ENCODE data around the gene ADNP2.

DNA sequence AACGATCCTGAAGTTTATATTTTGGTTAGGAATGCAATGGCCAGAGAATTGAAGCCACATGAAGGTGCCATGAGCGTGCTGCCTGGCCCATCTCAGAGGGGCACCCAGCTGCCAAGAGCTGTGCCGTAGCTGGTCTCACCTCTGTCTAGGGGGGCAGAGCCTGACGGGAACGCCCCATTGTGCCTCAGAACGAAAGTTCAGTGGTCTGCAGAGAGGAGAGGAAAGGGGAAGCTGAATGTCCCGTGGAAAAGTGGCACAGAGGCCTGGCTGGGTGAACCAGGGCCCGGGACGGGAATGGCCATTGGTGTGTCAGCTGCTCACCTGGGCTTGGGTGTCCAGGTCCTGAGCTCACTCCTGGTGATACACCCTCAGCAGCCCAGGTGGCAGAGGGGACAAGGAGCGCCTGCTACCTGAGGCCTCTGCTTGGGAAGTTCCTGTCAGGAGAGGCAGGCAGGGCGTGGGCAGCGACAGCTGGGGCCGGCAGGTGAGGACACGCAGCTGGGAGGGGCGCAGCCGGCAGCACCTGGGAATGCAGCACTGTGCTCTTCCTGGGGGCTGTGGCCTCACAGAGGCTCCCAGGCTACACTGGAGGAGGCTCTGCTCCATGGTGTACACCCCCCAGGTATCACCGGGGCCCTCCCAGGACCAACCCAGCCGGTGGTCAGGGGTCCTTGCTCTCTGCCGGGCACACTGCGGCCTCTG lies 70.9 kb downstream of the ADNP2 start:
- no peak for TF ChIP-seq POLR2A (IDR thresholded peaks at IDR 0.05; ENCODE audit: low read depth, low read length)
- TF ChIP-seq POLR2AphosphoS5 (IDR thresholded peaks at IDR 0.05; ENCODE audit: low read depth, low read length) = no peak
- TF ChIP-seq TAF1 (IDR thresholded peaks at IDR 0.05; ENCODE audit: borderline replicate concordance, low read depth, low read length) = no peak
